HepG2 (cell line): ENCODE results near the gene CLEC10A. TPM values are rescaled to one million over a fixed set of nuclear protein-coding genes. Genes with fewer than 3 reads are reported as not detected.
"Not testable (repeated sequence)": the region's sequence is repeated elsewhere in the genome, so short reads cannot be mapped to it uniquely, and the experiment has no call there.

Source experiments
- ARNTL ChIP-seq: sonication (generic); formaldehyde crosslinking; IDR thresholded peaks from 2 replicates; pipeline ENCODE4 v1.4.0; 2020; ENCODE audit warnings: mild to moderate bottlenecking, missing genetic modification reagents
- ETV5 ChIP-seq: IDR thresholded peaks from 2 replicates; pipeline ENCODE4 v1.6.1; 2018; ENCODE audit warnings: missing biosample characterization, missing genetic modification reagents, inconsistent platforms, borderline replicate concordance
- GFI1 ChIP-seq: sonication (generic); formaldehyde crosslinking; IDR thresholded peaks from 2 replicates; pipeline ENCODE4 v1.5.0; 2020; ENCODE audit warnings: missing genetic modification reagents, mild to moderate bottlenecking, borderline replicate concordance
- MEIS1 ChIP-seq: sonication (generic); formaldehyde crosslinking; IDR thresholded peaks from 2 replicates; pipeline ENCODE4 v1.9.0; 2021; ENCODE audit warnings: mild to moderate bottlenecking, missing genetic modification reagents, moderate library complexity, borderline replicate concordance
- MIXL1 ChIP-seq: IDR thresholded peaks from 2 replicates; pipeline ENCODE4 v1.6.1; 2016
- NONO ChIP-seq, 2 experiments: fragments of 450-650 bp in 1 of 2; sonication (generic) in 1 of 2; formaldehyde crosslinking in 1 of 2; IDR thresholded peaks in 1 of 2; conservative IDR thresholded peaks in 1 of 2; 2 replicates each; pipeline versions ENCODE4 v1.6.1 to v1.8.0; 2017 to 2022; ENCODE audit warnings: mild to moderate bottlenecking in 1 of 2, missing genetic modification reagents in 1 of 2, moderate library complexity in 1 of 2
- SAP130 ChIP-seq: IDR thresholded peaks from 2 replicates; pipeline ENCODE4 v1.6.1; 2016; ENCODE audit warnings: low read depth
- SP5 ChIP-seq: IDR thresholded peaks from 2 replicates; pipeline ENCODE4 v1.6.1; 2016; ENCODE audit warnings: low read depth, borderline replicate concordance
- ZNF143 ChIP-seq: sonication (generic); formaldehyde crosslinking; IDR thresholded peaks from 2 replicates; pipeline ENCODE4 v1.4.0; 2020; ENCODE audit warnings: missing genetic modification reagents
- polyA plus RNA-seq, 8 experiments: library from polyadenylated mRNA; depleted of rRNA in 3 of 8; stranded (reverse) in 7 of 8; unstranded in 1 of 8; fragments of >200 nt; fragmentation: Illumina TruSeq in 4 of 8; extraction: Trizol in 4 of 8; gene quantifications; 2 replicates each; pipeline versions ENCODE4 v1.2.1 to v1.2.3, GENCODE V29; 2011 to 2016; ENCODE audit warnings: low read depth in 4 of 8, missing spikeins in 1 of 8, mixed read lengths in 1 of 8; ENCODE audit not compliant: insufficient read depth in 1 of 8
- total RNA-seq, 5 experiments: library from RNA; depleted of rRNA; stranded (reverse); fragments of >200 nt; fragmentation: Illumina TruSeq; extraction: Trizol; gene quantifications; 2 replicates each; pipeline ENCODE4 v1.2.3, GENCODE V29; 2016; ENCODE audit warnings: low read depth in 1 of 5
- TF ChIP-seq, protein P1 (sequence below): sonication (generic); formaldehyde crosslinking; IDR thresholded peaks from 2 replicates; pipeline ENCODE4 v1.4.0; 2020; ENCODE audit warnings: missing genetic modification reagents
- TF ChIP-seq, protein P2 (sequence below): sonication (generic); formaldehyde crosslinking; IDR thresholded peaks from 2 replicates; pipeline ENCODE4 v1.5.0; 2020; ENCODE audit warnings: missing genetic modification reagents
- TF ChIP-seq, protein P3 (sequence below): IDR thresholded peaks from 2 replicates; pipeline ENCODE4 v1.6.1; 2018; ENCODE audit warnings: missing genetic modification reagents
- TF ChIP-seq, protein P4 (sequence below), 2 experiments: sonication (generic) in 1 of 2; formaldehyde crosslinking in 1 of 2; IDR thresholded peaks; 2 replicates each; pipeline versions ENCODE4 v1.4.0 to v1.6.1; 2018 to 2020; ENCODE audit warnings: missing genetic modification reagents in 2 of 2, borderline replicate concordance in 1 of 2, low read depth in 1 of 2, mild to moderate bottlenecking in 1 of 2, missing biosample characterization in 1 of 2

Gene CLEC10A
- total and polyA plus RNA-seq, 2 of the 13 experiments (the other 11 are each of a cell fraction or from before 2014, with no cell fraction given): 0.33 TPM; not detected in 1

DNA sequence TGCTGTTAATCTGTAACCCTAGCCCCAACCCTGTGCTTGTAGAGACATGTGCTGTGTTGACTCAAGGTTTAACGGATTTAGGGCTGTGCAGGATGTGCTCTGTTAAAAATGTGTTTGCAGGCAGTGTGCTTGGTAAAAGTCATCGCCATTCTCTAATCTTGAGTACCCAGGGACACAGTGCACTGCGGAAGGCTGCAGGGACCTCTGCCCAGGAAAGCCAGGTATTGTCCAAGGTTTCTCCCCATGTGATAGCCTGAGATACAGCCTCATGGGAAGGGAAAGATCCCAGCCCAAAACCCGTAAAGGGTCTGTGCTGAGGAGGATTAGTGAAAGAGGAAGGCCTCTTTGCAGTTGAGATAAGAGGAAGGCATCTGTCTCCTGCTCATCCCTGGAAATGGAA lies 8.4 kb upstream of the CLEC10A start (continued):
- TF ChIP-seq, protein P1, sequence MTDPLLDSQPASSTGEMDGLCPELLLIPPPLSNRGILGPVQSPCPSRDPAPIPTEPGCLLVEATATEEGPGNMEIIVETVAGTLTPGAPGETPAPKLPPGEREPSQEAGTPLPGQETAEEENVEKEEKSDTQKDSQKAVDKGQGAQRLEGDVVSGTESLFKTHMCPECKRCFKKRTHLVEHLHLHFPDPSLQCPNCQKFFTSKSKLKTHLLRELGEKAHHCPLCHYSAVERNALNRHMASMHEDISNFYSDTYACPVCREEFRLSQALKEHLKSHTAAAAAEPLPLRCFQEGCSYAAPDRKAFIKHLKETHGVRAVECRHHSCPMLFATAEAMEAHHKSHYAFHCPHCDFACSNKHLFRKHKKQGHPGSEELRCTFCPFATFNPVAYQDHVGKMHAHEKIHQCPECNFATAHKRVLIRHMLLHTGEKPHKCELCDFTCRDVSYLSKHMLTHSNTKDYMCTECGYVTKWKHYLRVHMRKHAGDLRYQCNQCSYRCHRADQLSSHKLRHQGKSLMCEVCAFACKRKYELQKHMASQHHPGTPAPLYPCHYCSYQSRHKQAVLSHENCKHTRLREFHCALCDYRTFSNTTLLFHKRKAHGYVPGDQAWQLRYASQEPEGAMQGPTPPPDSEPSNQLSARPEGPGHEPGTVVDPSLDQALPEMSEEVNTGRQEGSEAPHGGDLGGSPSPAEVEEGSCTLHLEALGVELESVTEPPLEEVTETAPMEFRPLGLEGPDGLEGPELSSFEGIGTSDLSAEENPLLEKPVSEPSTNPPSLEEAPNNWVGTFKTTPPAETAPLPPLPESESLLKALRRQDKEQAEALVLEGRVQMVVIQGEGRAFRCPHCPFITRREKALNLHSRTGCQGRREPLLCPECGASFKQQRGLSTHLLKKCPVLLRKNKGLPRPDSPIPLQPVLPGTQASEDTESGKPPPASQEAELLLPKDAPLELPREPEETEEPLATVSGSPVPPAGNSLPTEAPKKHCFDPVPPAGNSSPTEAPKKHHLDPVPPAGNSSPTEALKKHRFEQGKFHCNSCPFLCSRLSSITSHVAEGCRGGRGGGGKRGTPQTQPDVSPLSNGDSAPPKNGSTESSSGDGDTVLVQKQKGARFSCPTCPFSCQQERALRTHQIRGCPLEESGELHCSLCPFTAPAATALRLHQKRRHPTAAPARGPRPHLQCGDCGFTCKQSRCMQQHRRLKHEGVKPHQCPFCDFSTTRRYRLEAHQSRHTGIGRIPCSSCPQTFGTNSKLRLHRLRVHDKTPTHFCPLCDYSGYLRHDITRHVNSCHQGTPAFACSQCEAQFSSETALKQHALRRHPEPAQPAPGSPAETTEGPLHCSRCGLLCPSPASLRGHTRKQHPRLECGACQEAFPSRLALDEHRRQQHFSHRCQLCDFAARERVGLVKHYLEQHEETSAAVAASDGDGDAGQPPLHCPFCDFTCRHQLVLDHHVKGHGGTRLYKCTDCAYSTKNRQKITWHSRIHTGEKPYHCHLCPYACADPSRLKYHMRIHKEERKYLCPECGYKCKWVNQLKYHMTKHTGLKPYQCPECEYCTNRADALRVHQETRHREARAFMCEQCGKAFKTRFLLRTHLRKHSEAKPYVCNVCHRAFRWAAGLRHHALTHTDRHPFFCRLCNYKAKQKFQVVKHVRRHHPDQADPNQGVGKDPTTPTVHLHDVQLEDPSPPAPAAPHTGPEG: peak; percentile 87
- TF ChIP-seq SP5 (peak; percentile 34; the same call in 1 of the 2 replicates), ETV5 (peak; percentile 70; the same call in 1 of the 2 replicates), MIXL1 (CRISPR knock-in tag) (peak; percentile 20; the same call in 1 of the 2 replicates), MEIS1 (CRISPR knock-in tag) (0 out of 2 replicates have a peak, but pooled peaks have one; percentile 31), GFI1 (CRISPR knock-in tag) (peak; percentile 63; the same call in 1 of the 2 replicates), SAP130 (CRISPR knock-in tag) (peak; percentile 78), ZNF143 (peak; percentile 22; the same call in 1 of the 2 replicates), ARNTL (CRISPR knock-in tag) (peak; percentile 60; the same call in 1 of the 2 replicates), NONO (CRISPR knock-in tag; conservative IDR thresholded peaks at IDR 0.05) (peak; percentile 36; the same call in 1 of the 2 replicates)
- TF ChIP-seq, protein P2, sequence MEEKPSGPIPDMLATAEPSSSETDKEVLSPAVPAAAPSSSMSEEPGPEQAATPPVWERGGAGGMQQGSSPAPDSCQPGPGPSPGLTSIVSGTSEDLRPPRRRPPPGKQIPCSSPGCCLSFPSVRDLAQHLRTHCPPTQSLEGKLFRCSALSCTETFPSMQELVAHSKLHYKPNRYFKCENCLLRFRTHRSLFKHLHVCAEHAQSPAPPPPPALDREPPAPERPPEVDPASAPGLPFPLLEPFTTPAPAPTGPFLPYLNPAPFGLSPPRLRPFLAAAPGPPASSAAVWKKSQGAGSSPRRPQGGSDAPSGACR (CRISPR knock-in tag): 0 out of 2 replicates have a peak, but pooled peaks have one; percentile 38
- TF ChIP-seq, protein P3, sequence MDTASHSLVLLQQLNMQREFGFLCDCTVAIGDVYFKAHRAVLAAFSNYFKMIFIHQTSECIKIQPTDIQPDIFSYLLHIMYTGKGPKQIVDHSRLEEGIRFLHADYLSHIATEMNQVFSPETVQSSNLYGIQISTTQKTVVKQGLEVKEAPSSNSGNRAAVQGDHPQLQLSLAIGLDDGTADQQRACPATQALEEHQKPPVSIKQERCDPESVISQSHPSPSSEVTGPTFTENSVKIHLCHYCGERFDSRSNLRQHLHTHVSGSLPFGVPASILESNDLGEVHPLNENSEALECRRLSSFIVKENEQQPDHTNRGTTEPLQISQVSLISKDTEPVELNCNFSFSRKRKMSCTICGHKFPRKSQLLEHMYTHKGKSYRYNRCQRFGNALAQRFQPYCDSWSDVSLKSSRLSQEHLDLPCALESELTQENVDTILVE: 0 out of 2 replicates have a peak, but pooled peaks have one; percentile 28
- TF ChIP-seq, protein P4, sequence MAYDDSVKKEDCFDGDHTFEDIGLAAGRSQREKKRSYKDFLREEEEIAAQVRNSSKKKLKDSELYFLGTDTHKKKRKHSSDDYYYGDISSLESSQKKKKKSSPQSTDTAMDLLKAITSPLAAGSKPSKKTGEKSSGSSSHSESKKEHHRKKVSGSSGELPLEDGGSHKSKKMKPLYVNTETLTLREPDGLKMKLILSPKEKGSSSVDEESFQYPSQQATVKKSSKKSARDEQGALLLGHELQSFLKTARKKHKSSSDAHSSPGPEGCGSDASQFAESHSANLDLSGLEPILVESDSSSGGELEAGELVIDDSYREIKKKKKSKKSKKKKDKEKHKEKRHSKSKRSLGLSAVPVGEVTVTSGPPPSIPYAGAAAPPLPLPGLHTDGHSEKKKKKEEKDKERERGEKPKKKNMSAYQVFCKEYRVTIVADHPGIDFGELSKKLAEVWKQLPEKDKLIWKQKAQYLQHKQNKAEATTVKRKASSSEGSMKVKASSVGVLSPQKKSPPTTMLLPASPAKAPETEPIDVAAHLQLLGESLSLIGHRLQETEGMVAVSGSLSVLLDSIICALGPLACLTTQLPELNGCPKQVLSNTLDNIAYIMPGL (CRISPR knock-in tag; IDR thresholded peaks at IDR 0.05; ENCODE audit: borderline replicate concordance in 1 of 2, low read depth in 1 of 2): peak; percentile 17 to 32; a peak in 1 of 4 replicates
- not testable (repeated sequence) for TF ChIP-seq NONO (IDR thresholded peaks at IDR 0.05)
